ENCODE measurements around the gene PFKFB3. TPM values are rescaled to one million over a fixed set of nuclear protein-coding genes. Genes with fewer than 3 reads are reported as not detected.
A peak's percentile ranks its signal among the peaks of the same experiment; 100 is the strongest.

Gene PFKFB3
- polyA plus RNA-seq, 1 donor from 2014 or later: 7.0 TPM

DNA sequence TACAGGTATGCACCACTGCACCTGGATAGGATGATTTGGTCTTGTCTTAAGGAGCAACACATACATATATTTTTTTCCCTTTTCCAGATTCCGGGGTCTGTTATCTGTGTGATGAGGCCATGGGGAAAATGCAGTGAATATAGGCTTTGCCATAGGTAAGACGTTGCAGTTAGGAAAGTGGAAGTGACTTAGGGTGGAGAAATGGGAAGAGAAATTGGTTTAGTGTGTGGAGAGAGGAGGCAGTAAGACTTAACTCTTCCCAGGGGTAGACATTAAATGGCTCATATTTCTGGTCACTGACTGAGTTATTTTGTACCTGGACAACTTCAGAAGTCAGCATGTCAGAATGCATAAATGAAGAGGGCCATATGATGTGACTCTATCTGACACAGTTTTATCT is 66.7 kb downstream of the PFKFB3 start:
- Mint-ChIP-seq H3K27me3 (no peaks in the 10 kb centered on the region), H3K4me1 (peaks cover 9 to 19% (median 18%) of the 10 kb centered on the region in 3 donors), H3K36me3 (peaks cover 4% of the 10 kb centered on the region), H3K9me3 (no peaks in the 10 kb centered on the region), H3K4me3 (no peak overlapping the region), H3K27ac (peak overlapping the region in 1 of 3 donors; percentile 58)

GRCh38 chr10:6269953-6270867 is 67.5 kb downstream of the PFKFB3 start:
- H3K27me3 Mint-ChIP-seq: no peaks in the 10 kb centered on the region
- peak overlapping the region in 2 of 4 donors; percentile 6 to 44 for H3K4me3 Mint-ChIP-seq
- no peaks in the 10 kb centered on the region for H3K9me3 Mint-ChIP-seq
- peaks cover 13 to 24% (median 22%) of the 10 kb centered on the region in 3 donors for H3K4me1 Mint-ChIP-seq
- peaks cover 4% of the 10 kb centered on the region for H3K36me3 Mint-ChIP-seq
- H3K27ac Mint-ChIP-seq: peak overlapping the region in 2 of 3 donors; percentile 50 to 58

DNA sequence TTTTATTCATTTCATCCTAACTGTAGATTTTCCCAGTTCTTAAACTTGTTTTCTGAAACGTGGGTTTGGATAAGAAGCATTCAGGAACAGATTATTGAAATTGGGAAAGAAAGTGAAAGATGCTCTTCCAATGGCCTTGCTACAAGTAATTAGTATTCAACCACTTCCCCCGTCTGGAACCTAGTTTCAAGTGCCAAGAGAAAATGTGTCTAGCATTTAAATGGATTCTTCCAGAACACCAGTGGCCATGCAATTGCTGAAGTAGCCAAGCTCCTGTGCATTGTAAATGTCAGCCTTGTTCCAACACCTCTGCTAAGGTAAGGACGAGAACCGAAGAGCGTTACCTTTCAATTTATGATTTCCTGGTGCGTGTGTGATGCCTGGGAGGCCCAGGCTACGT is 68.2 kb downstream of the PFKFB3 start:
- H3K4me3 Mint-ChIP-seq: peak overlapping the region in 1 of 4 donors; percentile 0
- no peaks in the 10 kb centered on the region for H3K27me3 Mint-ChIP-seq
- H3K36me3 Mint-ChIP-seq: peaks cover 4% of the 10 kb centered on the region
- H3K4me1 Mint-ChIP-seq: peaks cover 19 to 28% (median 22%) of the 10 kb centered on the region in 3 donors
- H3K9me3 Mint-ChIP-seq: no peaks in the 10 kb centered on the region
- peak overlapping the region in 2 of 3 donors; percentile 50 to 58 for H3K27ac Mint-ChIP-seq

- Mint-ChIP-seq H3K36me3 (peaks cover 4% of the 10 kb centered on the region), H3K4me3 (no peak overlapping the region), H3K27me3 (no peaks in the 10 kb centered on the region), H3K9me3 (no peaks in the 10 kb centered on the region), H3K4me1 (peaks cover 19 to 28% (median 22%) of the 10 kb centered on the region in 3 donors), H3K27ac (peak overlapping the region in 1 of 3 donors; percentile 2)
Observed at GRCh38 chr10:6271663-6272062, 68.9 kb downstream of the PFKFB3 start.

GRCh38 chr10:6272126-6272525 is 69.4 kb downstream of the PFKFB3 start:
- peaks cover 4% of the 10 kb centered on the region for H3K36me3 Mint-ChIP-seq
- H3K4me1 Mint-ChIP-seq: peaks cover 19 to 28% (median 22%) of the 10 kb centered on the region in 3 donors
- H3K27ac Mint-ChIP-seq: peak overlapping the region in 1 of 3 donors; percentile 2
- no peaks in the 10 kb centered on the region for H3K9me3 Mint-ChIP-seq
- no peaks in the 10 kb centered on the region for H3K27me3 Mint-ChIP-seq
- no peak overlapping the region for H3K4me3 Mint-ChIP-seq

DNA sequence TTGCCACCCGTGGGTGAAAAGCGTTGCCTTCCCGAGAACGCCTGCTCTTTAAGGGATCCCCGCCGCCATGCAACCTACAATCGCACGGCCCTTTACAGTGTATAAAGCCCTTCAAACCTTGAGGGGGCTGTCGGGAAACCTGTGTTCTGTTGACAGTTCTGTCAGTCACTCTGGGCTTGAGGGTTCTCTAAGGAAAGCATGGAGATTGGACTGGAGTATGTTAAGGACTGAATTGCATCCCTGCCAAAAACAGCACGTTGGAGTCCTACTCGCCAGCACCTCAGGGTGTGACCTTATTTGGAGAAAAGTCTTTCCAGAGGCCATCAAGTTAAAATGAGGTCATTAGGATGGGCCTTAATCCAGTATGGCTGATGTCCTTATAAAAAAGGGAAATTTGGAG is 70.6 kb downstream of the PFKFB3 start:
- Mint-ChIP-seq H3K27ac (no peak overlapping the region), H3K27me3 (no peaks in the 10 kb centered on the region), H3K4me1 (peaks cover 16 to 24% (median 22%) of the 10 kb centered on the region in 3 donors), H3K36me3 (peaks cover 6% of the 10 kb centered on the region), H3K4me3 (no peak overlapping the region), H3K9me3 (no peaks in the 10 kb centered on the region)

GRCh38 chr10:6274040-6274439 is 71.3 kb downstream of the PFKFB3 start:
- Mint-ChIP-seq H3K4me1 (peaks cover 15 to 24% (median 21%) of the 10 kb centered on the region in 3 donors), H3K4me3 (no peak overlapping the region), H3K27me3 (no peaks in the 10 kb centered on the region), H3K36me3 (peaks cover 6% of the 10 kb centered on the region), H3K27ac (peak overlapping the region in 1 of 3 donors; percentile 93), H3K9me3 (no peaks in the 10 kb centered on the region)

DNA sequence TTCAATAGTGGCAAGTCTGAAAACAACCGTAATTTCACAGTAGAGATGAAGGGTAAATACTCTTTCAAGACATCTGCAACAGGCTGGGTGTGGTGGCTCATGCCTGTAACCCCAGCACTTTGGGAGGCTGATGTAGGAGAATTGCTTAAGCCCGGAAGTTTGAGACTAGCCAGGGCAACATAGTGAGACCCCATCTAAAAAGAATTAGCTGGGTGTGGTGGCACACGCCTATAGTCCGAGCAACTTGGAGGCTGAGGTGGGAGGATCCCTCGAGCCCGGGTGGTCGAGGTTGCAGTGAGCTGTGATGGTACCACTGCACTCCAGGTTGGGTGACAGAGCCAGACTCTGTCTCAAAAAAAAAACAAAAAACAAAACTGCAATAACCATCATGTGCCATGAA is 71.8 kb downstream of the PFKFB3 start:
- Mint-ChIP-seq H3K36me3 (peaks cover 6% of the 10 kb centered on the region), H3K4me1 (peaks cover 14 to 23% (median 17%) of the 10 kb centered on the region in 3 donors), H3K9me3 (no peaks in the 10 kb centered on the region), H3K27ac (peak overlapping the region in 1 of 3 donors; percentile 93), H3K4me3 (peak overlapping the region in 1 of 4 donors; percentile 93), H3K27me3 (no peaks in the 10 kb centered on the region)

DNA sequence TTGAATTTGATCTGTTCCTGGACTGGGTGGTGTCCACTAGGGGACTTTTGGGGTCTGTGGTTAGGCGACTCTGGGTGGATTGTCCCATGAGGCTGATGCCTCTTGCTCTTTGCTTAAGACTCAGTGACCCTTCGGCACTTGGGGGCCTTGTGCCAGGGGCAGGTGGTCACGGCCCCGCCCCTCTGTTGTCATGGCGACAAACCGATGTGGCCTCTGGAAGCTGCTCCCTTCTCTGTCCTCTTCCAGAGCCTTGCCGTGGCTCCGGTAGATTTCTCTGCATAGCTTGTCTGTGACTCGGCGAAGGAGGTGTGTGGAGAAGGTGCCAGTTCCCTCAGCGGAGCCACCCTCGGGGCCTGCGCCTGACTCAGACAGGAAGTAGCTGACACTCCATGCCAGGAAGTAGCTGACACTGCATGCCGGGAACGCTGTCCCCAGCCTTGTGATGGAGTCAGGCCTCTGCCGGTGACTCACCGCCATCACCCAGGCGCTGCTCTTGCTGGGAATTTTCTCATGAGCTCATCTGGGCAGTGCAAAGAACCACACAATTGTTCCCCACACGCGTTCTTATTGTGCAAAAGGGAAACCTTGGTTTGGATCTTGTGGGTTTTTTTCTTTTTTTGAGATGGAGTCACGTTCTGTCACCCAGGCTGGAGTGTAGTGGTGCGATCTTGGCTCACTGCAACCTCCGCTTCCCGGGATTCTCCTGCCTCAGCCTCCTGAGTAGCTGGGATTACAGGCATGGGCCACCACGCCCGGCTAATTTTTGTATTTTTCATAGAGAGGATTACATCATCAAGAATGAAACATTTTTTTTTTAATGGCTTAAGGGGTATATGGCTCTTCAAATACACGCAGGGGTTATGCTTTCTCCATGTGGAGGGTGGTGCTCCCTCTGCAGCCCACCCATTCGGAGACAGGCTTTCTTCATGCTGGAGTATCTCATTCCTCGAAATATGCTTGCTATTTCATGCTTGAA is 72.6 kb downstream of the PFKFB3 start:
- H3K27me3 Mint-ChIP-seq: no peaks in the 10 kb centered on the region
- peak overlapping the region; percentile 65 to 93 (median 73) for H3K27ac Mint-ChIP-seq
- peaks cover 13 to 19% (median 17%) of the 10 kb centered on the region in 3 donors for H3K4me1 Mint-ChIP-seq
- H3K36me3 Mint-ChIP-seq: peaks cover 6% of the 10 kb centered on the region
- H3K9me3 Mint-ChIP-seq: no peaks in the 10 kb centered on the region
- H3K4me3 Mint-ChIP-seq: peak overlapping the region; percentile 78 to 94 (median 89)

- Mint-ChIP-seq H3K4me1 (peaks cover 3 to 12% (median 10%) of the 10 kb centered on the region in 3 donors), H3K9me3 (no peaks in the 10 kb centered on the region), H3K4me3 (no peak overlapping the region), H3K27me3 (no peaks in the 10 kb centered on the region), H3K27ac (no peak overlapping the region), H3K36me3 (peaks cover 6% of the 10 kb centered on the region)
Observed at GRCh38 chr10:6276356-6276755, 73.6 kb downstream of the PFKFB3 start.

- Mint-ChIP-seq H3K4me1 (peaks cover 3 to 12% (median 10%) of the 10 kb centered on the region in 3 donors), H3K27me3 (no peaks in the 10 kb centered on the region), H3K36me3 (peaks cover 3% of the 10 kb centered on the region), H3K4me3 (no peak overlapping the region), H3K9me3 (no peaks in the 10 kb centered on the region), H3K27ac (no peak overlapping the region)
Observed at GRCh38 chr10:6278519-6279120, 75.9 kb downstream of the PFKFB3 start.

DNA sequence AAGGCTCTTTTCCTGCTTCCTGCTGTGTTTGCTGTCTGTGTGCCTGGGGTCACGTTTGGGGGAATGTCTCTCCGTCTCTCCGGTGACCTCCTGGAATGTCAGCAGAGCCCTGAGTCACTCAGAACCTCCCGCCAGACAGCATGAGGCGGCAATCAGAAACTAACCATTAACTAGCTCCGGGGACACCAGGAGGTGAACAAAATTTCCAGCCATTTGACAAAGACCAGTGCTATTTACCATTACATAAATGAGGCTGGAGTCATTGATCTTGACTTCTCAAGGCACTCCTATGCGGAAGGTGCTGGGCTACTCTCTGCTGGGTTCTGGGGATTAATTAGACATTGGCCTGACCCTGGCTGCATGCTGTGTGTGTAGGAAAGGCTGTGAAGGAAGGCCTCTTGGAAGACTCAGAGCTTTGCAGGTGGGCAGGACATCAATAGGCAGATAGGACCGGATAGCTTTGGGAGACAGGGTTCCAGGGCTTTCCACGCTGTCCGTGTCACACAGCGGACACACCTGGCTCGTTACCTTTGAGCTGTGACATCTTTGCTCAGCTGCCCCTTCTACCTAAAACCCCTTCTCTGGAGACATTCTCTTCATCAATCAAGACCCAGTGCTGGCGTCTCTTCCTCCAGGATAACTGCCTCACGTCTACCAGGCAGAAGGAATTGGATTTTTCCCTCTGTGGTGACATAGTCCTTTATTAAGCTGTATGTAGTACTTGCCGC is 77.0 kb downstream of the PFKFB3 start:
- no peaks in the 10 kb centered on the region for H3K27me3 Mint-ChIP-seq
- H3K36me3 Mint-ChIP-seq: peaks cover 3% of the 10 kb centered on the region
- H3K27ac Mint-ChIP-seq: no peak overlapping the region
- H3K9me3 Mint-ChIP-seq: no peaks in the 10 kb centered on the region
- no peak overlapping the region for H3K4me3 Mint-ChIP-seq
- peaks cover 3 to 12% (median 10%) of the 10 kb centered on the region in 3 donors for H3K4me1 Mint-ChIP-seq

- Mint-ChIP-seq H3K27me3 (no peaks in the 10 kb centered on the region), H3K27ac (no peak overlapping the region), H3K4me3 (no peak overlapping the region)
Observed at GRCh38 chr10:6280291-6280690, 77.6 kb downstream of the PFKFB3 start.

GRCh38 chr10:6282454-6282958 is 79.8 kb downstream of the PFKFB3 start:
- Mint-ChIP-seq H3K27me3 (no peaks in the 10 kb centered on the region), H3K4me3 (peak overlapping the region in 1 of 4 donors; percentile 61), H3K36me3 (peaks cover 1% of the 10 kb centered on the region), H3K9me3 (no peaks in the 10 kb centered on the region), H3K4me1 (peaks cover 0 to 2% (median 0%) of the 10 kb centered on the region in 3 donors), H3K27ac (no peak overlapping the region)

More at GRCh38 chr10:6280291-6280690, 77.6 kb downstream of the PFKFB3 start:
- peaks cover 0 to 7% (median 4%) of the 10 kb centered on the region in 3 donors for H3K4me1 Mint-ChIP-seq
- peaks cover 3% of the 10 kb centered on the region for H3K36me3 Mint-ChIP-seq
- H3K9me3 Mint-ChIP-seq: no peaks in the 10 kb centered on the region

All from IgD-negative memory B cell (primary cell).